HG03108 (cell line): ENCODE measurements around the gene ZNF813.
"Not testable (repeated sequence)": the region's sequence is repeated elsewhere in the genome, so short reads cannot be mapped to it uniquely, and the experiment has no call there.

Experiments used
- ATAC-seq: cut with Tn5 transposase; IDR thresholded peaks from one replicate; pipeline ENCODE4 v1.9.1; 2021; ENCODE audit warnings: moderate library complexity; ENCODE audit not compliant: unreplicated experiment

The ZNF813 gene

DNA sequence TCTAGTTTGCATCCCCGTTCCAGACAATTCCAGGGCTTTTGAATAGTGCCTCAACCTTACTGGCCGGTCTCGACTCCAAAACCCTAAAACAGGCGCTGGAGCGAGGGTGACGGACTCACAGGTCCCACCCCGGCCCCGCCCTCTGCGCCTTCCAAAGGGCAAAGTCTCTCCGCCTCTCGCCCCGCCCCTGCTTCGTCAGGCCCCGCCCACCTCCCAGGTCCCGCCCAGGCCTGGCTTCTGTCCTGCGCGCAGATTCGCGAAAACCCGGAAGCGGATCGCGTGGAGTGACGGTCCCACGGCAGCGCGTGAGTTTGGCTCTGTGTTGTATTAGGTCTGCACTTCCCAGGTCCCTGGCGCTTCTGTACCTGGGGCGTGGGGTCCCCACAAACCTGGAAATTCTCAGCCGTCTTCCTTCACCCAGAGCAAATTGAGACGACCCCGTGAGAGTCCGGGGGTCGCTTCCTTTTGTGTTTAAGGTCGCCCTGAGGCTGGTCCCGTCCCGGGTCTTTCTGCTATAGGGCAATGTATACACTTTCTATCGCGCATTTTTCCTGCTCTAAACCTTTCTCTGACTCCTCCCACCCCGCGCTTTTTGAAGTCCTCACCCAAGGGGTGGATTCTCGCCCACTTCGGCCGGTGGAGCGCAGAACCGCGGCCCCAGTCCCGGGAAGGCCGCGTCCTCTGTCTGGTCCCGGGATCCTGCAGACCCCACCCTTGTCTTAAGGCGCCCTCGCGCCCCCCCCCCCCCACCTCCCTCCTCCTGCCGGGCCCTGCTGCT lies at the start of gene ZNF813:
TSS of gene ZNF813 (plus strand) at position 249 of the 778 bp plus-strand sequence. CDS start 16,090 bp downstream, outside the sequence.
- peak; percentile 89 for ATAC-seq

GRCh38 chr19:53420520-53421315 lies 46.8 kb upstream of the ZNF813 start:
- not testable (repeated sequence) for ATAC-seq

- ATAC-seq: no peak
These were observed 45.0 kb upstream of the ZNF813 start for GRCh38 chr19:53422551-53422950.

DNA sequence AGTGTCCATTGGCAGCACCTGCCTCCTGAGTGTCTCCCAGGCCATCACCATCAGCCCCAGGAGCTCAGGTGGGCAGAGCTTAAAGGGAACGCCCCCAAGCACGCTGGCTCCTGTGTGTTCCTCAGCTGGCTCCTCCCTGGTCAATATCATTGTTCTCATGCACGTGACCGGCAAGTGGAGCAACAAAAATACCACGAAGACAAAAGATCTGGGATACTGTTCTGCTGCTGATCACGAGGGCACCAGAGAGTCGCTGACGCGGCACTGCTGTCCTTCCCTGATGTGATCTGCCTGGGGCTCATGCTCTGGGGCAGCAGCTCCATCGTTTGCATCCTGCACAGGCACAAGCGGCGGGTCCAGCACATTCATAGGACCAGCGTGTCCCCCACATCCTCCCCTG lies 44.5 kb upstream of the ZNF813 start:
- ATAC-seq: not testable (repeated sequence)

GRCh38 chr19:53423680-53424079 lies 43.9 kb upstream of the ZNF813 start:
- ATAC-seq: not testable (repeated sequence)

- no peak for ATAC-seq
These were observed 42.5 kb upstream of the ZNF813 start for GRCh38 chr19:53424968-53425597.

DNA sequence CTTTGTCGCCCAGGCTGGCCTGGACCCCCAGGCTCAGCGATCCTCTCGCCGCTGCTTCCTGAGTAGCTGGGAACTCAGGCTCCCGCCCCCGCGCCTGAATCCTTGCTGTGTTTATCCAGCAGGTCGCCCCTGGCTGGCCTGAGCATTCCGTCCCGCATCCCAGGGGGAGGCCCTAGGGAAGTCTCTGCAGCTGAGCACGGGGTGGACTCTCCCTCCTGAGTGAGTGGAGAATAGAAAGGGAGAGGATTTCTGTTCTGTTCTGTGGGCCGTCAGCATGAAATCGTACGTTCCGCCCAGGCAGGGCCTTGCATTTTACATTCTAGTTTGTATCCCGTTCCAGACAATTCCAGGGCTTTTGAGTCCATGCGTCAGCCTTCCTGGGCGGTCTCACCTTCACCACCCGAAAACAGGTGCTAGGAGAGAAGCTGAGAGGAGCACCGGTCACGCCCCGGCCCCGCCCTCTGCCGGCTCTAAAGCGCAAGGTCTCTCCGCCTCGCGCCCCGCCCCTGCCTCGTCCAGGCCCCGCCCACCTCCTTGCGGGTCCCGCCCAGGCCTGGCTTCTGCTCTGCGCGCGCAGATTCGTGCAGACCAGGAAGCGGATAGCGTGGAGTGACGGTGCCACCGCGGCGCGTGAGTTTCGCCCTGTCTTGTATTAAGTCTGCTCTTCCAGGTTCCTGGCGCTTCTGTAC lies 36.0 kb upstream of the ZNF813 start, which contains the start of gene ZNF761:
TSS of gene ZNF761 (plus strand) at position 586 of the 689 bp plus-strand sequence. CDS start 15,285 bp downstream, outside the sequence.
- ATAC-seq: peak; percentile 96

- peak; percentile 22 for ATAC-seq
These were observed 35.4 kb upstream of the ZNF813 start for GRCh38 chr19:53432088-53432661.

GRCh38 chr19:53443809-53444208 lies 23.7 kb upstream of the ZNF813 start:
- not testable (repeated sequence) for ATAC-seq

DNA sequence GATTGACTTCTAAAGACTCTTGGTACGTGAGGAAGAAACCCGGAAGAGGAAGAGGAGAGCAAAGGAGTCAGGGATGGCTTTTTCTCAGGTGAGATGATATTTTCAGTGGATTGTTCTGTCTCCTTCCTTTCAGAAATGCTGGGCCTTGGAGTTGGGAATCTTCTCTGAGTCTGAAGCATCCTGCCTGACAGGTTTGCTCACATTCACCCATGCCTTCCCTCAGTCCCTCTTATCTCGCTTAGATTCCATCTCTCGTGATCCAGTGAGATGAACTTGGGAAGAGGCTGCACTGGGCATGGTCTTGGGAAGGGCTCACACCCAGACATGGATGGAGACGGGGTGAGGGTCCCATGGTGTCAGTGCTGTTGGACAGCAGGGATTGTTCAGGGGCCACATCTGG lies 20.3 kb upstream of the ZNF813 start:
- not testable (repeated sequence) for ATAC-seq

DNA sequence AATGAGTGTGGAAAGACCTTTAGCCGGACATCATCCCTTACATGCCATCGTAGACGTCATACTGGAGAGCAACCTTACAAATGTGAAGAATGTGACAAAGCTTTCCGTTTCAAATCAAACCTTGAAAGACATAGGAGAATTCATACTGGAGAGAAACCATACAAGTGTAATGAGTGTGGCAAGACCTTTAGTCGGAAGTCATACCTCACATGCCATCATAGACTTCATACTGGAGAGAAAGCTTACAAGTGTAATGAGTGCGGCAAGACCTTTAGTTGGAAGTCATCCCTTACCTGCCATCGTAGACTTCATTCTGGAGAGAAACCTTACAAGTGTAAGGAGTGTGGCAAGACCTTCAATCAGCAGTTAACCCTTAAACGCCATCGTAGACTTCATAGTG lies 11.7 kb upstream of the ZNF813 start:
- ATAC-seq: no peak

GRCh38 chr19:53460131-53460721 lies 7.3 kb upstream of the ZNF813 start:
- not testable (repeated sequence) for ATAC-seq

DNA sequence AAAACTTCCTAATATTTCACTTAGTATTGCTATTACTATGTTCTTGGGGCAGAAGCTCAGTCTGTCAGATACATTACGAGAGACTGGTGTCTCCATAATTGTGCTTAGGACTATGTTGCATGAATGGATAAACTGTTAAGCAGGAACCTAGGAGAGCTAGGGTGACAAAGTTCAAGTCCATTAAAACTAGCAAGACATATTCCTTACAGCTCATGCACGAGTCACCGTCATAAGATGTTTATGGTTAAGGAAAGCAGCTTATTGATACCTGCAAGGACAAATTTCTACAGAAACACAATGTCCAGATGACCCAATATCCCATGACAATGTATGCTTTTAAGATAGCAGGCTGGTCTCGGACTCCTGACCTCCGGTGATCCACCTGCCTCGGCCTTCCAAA lies 5.7 kb upstream of the ZNF813 start:
- ATAC-seq: no peak

GRCh38 chr19:53462861-53463260 lies 4.7 kb upstream of the ZNF813 start:
- no peak for ATAC-seq

DNA sequence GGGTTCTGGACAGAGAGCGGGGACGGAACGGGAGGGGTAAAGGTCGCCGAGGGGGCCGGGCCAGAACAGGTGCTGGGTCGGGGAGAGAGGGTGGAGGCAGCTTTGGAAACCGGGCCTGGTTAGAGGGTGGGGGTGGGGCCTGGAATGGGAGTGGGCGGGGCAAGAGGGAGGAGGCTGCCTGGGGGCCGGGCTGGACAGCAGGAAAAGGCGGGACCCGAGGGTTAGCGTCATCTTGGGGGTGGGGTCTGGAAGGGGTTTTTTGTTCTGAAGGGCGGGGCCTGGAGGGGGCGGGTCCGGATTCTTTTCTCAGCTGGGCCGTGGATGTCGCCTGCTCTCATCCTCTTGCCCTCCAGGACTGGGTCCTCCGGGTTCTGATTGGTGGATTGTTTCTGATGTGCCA lies 4.3 kb upstream of the ZNF813 start:
- ATAC-seq: no peak

- ATAC-seq: peak; percentile 21
These were observed 628 bp upstream of the ZNF813 start for GRCh38 chr19:53466726-53467484.

DNA sequence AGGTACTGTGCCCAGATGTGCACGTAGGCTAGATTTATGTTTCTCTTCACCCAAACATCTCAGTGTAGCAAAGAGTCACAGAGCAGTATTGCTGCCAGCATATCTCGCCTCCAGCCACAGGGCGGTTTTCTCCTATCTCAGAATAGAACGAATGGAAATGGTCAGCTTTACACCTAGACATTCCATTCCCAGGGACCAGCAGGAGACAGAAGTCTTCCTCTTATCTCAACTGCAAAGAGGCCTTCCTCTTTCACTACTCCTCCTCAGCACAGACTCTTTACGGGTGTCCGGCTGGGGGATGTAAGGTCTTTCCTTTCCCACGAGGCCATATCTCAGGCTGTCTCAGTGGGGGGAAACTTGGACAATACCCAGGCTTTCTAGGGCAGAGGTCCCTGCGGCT lies 1.1 kb downstream of the ZNF813 start:
- not testable (repeated sequence) for ATAC-seq

- ATAC-seq: no peak
These were observed 4.4 kb downstream of the ZNF813 start for GRCh38 chr19:53471916-53472315.

GRCh38 chr19:53474832-53475231 lies 7.3 kb downstream of the ZNF813 start:
- ATAC-seq: not testable (repeated sequence)
